HG03066 (cell line): ENCODE data around the gene IDS.
"Not testable (repeated sequence)": the region's sequence is repeated elsewhere in the genome, so short reads cannot be mapped to it uniquely, and the experiment has no call there.

Experiments used
- ATAC-seq: cut with Tn5 transposase; IDR thresholded peaks from one replicate; pipeline ENCODE4 v1.9.1; 2021; ENCODE audit warnings: low read depth; ENCODE audit not compliant: unreplicated experiment

IDS gene

DNA sequence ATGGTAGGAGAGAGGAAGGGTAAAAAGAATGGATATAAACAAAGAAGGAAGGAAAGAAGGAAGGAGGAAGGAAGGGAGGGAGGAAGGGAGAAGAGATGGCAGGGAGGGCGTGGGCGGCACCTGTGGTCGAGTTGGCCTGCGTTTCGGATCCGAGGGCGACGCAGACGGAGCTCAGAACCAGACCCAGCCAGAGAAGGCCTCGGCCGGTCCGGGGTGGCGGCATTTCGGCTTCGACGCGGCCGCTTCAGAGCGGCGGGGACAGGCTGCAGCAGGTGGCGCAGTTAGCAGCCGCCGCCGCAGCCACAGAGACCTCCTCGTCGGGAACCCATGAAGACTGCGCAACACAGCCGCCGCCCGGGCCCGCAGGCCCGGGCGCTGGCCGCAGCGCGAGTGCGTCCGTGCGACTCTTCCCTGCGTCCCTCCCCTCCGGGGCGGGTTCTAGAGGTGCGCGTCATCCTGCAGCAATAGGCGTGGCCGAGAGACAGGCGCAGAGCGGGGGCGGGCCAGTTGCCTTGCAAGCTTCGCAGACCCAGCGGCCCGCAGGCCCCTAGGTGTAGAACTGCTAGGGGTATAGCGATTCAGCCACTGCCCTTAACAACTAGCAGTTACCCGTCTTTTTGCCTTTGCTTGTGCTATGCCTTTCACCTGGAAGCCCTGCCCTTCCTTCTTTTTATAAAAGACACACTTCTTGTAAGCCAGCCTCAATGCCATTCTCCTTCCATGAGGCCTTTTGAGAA is at the start of gene IDS:
Gene IDS (minus strand): TSS at position 392 of the 737 bp plus-strand sequence. CDS start 169 bp downstream, at position 223.
- peak; percentile 57 for ATAC-seq

DNA sequence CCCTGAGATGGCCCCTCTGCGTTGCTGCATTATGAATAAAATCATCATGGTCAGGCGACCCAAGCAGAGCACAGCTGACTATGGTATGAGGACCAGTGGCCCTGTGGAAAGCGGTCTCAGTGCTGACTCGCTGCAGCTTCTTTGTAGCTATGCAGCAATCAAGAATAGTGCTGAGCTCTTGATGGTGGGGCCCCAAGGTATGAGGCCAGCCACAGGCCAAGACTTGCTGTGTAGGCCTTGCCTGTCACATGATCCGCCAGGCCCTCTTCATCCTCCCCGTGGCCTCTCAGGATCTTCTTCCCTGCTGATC is 46.8 kb upstream of the IDS start:
- ATAC-seq, result not testable (repeated sequence)

GRCh38 chrX:149551245-149551938 is 46.3 kb upstream of the IDS start:
- not testable (repeated sequence) for ATAC-seq

DNA sequence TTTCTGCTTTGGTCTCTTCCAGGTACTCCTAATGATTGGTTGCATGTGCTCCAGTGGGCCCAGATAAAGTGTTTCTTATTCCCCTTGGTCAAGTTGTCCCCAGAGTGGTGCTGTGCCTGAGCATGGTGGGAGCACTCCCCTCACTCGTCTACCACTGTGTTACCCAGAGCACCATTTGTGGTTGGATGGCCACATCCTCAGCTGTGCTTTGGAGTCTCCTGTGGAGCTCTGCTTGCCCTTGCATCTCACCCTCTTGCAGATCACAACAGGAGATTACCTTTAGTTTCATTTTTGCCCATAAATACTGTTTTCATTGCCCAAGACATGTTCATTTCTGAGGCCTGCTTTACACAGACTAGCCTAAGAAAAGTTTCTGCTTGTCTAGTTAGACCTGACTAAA is 45.3 kb upstream of the IDS start:
- ATAC-seq, result not testable (repeated sequence)

DNA sequence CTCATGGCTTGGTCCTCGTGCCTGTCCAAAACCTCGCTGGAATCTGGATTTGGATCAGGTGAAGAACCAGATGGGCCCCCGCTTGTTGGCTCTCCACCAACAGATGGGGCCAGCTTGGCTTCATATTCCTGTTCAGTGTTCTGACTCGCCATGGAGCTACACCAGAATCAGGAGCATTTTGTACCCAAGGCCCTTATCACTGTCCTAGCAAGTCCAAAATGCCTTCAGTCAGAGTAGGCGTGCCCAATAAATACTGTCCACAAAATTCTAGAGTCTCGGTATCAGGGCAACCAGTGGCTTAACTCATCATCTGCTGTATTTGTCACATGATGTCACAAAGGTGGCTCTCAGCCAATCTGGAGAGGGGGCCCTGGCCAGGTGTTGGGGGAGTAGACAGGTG is 44.6 kb upstream of the IDS start, which contains the start of gene HSFX3:
Gene HSFX3 (minus strand): TSS at position 224 of the 400 bp plus-strand sequence. CDS start 72 bp downstream, at position 152.
- not testable (repeated sequence) for ATAC-seq

GRCh38 chrX:149547782-149548181 is 42.7 kb upstream of the IDS start:
- ATAC-seq, result not testable (repeated sequence)

- ATAC-seq, result not testable (repeated sequence)
These were observed 41.9 kb upstream of the IDS start for GRCh38 chrX:149546962-149547361.

DNA sequence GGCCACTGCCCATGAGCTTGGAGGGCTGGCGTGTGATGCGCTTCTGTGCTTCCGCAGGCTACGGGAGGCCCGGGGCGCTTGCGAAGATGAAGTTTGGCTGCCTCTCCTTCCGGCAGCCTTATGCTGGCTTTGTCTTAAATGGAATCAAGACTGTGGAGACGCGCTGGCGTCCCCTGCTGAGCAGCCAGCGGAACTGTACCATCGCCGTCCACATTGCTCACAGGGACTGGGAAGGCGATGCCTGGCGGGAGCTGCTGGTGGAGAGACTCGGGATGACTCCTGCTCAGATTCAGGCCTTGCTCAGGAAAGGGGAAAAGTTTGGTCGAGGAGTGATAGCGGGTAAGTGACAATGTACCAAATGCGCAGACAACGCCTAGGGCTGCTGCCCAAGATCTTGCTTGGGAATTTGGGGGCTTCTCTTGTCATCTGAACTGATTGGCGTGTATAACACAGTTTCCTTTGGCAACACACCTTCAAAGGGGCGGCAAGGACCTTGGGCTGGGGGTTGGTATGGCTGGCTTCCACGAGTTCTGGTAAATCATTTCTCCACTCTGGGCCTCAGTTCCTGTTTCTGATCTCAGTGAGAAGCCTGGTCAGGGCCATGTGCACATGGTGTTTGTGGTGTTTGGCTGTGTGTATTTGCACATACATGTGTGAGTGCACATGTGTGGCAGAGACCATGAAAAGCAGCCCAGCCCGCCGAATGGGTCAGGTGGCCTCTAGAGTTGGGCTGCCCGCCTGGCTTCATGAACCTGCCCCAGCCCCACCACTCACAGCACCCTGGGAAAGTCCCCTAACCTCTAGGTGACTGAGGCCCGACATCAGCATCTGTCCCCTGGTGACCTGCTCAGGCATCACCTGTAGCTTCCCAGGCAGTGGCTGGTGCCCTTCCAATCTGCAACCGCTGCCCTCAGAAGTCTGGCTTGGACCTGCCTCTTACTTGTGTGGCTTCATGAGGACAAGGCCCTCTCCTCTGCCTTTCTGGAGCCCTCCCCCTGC is 40.7 kb upstream of the IDS start:
- ATAC-seq, result not testable (repeated sequence)

- no peak for ATAC-seq
These were observed 36.5 kb upstream of the IDS start for GRCh38 chrX:149541521-149542047.

GRCh38 chrX:149540621-149541520 is 35.8 kb upstream of the IDS start, which contains the start of gene EOLA1:
Gene EOLA1 (plus strand): TSS chrX:149541012. CDS start chrX:149545631, 4,619 bp downstream.
- ATAC-seq, result peak; percentile 74

DNA sequence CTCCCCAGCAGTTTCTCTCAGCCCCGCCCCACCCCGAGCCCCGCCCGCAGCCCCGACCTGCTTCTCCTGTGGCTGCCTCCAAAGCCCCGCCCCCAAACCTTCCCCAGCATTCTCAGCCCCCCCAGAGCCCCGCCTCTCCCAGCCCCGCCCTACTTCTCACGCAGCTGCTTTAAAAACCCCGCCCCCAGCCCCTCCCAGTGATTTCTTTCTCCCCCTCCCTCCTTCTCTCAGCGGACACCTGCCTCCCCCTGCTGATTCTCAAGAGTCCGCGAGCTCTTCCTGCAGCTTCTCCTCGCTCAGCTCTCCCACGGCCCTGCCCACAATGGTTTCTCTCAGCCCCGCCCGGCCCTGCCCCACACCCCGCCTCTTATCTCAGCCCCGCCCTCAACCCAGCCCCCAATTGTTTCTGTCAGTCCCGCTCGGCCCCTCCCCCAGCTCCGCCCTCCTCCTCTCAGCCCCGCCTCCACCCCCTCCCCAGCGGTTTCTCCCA is 35.1 kb upstream of the IDS start:
- peak; percentile 3 for ATAC-seq

DNA sequence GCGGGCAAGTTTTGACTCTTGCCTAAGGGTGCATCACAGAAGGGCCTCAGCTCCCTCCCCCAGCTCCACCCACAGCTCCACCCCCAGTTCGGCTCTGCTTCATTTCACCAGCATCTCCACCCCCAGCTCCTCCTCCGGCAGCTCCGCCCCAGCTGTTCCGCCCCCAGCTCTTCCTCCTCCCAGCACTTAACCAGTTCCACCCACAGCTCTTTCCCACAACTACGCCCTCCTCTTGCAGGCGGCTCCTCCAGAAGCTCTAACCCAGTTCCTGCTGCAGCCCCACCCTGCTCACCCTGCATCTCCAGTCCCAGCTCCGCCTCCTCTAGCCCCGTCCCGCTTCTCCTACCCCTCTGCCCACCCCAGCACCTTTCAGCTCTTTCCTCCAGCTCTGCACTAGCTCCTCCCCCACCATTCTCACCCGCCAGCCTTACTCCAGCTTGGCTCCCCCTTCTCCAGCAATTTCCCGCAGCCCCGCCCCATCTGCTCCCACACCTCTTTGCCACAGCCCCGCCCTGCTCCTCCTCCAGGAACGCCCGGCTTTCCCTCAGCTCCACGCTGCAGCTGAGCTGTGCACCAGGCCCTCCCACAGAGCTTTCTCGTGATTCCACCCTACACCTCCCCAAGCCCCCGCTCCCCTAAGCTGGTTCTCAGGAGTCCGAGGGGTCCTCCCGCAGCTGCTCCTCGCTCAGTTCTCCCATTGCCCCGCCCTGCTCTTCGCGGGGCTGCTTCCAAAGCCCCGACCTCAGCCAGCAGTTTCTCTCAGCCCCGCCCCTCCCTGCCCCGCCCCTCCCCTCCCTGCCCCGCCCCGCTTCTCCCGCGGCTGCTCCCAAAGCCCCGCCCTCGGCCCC is 34.4 kb upstream of the IDS start:
- ATAC-seq, result peak; percentile 38

GRCh38 chrX:149537474-149537873 is 32.4 kb upstream of the IDS start:
- not testable (repeated sequence) for ATAC-seq

DNA sequence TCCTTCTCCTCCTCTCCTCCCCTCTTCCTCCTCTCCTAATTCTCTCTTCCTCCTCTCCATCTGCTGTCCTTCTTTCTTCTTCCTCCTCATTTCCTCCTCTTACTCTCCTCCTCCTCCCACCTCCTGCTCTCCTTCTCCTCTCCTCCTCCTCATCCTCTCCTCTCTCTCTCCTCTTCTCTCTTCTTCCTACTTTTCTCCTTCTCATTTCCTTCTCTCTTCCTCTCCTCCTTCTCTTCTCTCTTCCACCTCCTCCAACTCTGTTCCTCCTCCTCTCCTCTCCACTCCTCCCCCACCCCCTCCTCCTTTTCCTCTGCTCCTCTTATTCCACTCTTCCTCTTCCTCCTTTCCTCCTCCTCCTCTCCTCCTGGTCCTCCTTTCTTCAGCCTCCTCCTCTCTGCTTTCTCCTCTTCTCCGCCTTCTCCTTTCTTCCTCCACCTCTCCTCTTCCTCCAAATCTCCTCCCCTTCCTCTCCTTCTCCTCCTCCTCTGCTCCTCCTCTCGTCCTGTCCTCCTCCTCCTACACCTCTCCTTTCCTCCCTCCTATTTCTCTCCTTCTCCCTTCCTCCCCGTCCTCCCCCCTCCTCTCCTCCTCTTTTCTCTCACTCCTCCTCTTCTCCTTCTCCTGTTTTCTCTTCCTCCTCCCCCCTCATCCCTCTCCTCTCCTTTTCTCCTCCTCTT is 30.0 kb upstream of the IDS start:
- not testable (repeated sequence) for ATAC-seq

DNA sequence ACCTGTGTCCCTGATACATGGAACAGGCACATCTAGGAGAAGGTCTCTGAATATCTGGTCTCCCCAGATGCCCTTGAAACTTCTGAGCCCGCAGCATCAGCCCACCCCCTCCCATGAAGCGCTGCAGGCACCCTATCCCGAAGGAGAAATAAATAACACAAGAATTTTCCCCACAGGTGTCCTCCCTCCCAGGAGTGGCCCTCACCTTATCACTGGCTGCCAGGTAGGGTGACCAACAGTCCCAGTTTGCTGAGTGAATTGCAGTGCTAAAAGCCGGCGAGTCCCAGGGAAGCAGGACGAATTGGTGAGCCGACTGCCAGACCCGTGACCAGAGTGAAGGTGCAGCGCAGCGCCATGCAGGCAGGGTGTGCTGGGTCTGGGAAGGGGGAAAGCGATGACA is 28.9 kb upstream of the IDS start:
- ATAC-seq, result not testable (repeated sequence)

DNA sequence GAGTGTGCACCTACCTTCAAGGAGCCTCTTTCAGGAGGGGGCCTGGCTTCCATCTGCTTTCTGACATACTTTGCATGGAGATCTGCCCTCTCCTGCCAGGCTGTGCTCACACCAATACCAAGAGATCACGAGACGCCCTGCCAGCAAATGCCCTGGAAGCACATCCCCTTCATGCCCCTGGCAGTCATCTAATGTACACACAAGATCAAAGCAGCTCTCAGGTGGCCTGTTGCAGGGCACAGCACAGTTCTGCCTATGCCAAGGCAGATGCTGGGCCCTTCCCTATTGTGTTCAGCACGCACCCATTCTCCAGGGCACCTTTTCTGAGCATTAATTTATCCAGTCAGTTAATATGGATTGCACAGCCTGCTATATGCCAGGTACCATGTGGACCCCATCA is 27.8 kb upstream of the IDS start:
- ATAC-seq, result not testable (repeated sequence)

DNA sequence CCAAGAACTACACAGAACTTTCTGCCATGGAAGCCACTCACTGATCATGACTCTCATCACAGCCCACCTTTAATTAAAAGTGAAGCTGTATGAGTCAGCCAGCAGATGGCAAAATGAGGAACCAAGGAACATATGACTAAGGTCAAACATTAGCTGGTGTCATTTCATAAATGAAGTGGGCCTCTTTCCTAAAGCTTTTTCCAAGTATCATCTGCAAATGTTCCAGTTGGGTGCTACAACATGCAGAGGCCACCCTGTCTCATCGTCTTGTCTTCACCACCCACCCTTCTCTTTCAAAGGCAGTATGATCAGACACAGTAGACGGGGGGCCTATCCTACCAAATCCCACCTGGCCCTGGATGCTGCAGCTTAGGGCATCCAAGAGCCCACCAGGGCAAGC is 26.5 kb upstream of the IDS start:
- ATAC-seq, result peak; percentile 86

DNA sequence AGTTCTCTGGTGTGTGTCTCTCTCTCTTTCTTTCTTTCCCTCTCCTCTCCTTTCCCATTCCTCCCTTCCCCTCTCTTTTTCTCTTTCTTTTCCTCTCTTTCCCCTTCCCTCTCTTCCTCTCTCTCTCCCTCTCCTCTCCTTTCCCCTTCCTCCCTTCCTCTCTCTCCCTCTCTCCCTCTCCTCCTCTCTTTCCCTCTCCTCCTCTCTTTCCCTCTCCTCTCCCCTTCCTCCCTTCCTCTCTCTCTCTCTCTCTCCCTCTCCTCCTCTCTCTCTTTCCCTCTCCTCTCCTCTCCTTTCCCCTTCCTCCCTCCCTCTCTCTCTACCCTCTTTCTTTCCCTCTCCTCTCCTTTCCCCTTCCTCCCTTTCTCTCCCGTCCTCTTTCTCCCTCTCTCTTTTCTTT is 23.3 kb upstream of the IDS start:
- no peak for ATAC-seq
